Left renal cortex interstitium (tissue), 4 donors: ENCODE measurements around the gene FBXO47. TPM values are rescaled to one million over a fixed set of nuclear protein-coding genes. Genes with fewer than 3 reads are reported as not detected.

Experiments used
- DNase-seq, 4 donors: peaks; one replicate each; pipeline ENCODE4 v3.0.0-alpha.2; 2013; ENCODE audit warnings: low read depth in 4 of 4, low spot score in 2 of 4, missing footprints in 1 of 4
- polyA plus RNA-seq, 4 donors: library from polyadenylated mRNA; unstranded; fragments of 120-200 nt; gene quantifications; one replicate each; pipeline ENCODE4 v1.2.1, GENCODE V29; 2013; ENCODE audit not compliant: insufficient read length in 4 of 4

The FBXO47 gene
- polyA plus RNA-seq, 4 donors: not detected

DNA sequence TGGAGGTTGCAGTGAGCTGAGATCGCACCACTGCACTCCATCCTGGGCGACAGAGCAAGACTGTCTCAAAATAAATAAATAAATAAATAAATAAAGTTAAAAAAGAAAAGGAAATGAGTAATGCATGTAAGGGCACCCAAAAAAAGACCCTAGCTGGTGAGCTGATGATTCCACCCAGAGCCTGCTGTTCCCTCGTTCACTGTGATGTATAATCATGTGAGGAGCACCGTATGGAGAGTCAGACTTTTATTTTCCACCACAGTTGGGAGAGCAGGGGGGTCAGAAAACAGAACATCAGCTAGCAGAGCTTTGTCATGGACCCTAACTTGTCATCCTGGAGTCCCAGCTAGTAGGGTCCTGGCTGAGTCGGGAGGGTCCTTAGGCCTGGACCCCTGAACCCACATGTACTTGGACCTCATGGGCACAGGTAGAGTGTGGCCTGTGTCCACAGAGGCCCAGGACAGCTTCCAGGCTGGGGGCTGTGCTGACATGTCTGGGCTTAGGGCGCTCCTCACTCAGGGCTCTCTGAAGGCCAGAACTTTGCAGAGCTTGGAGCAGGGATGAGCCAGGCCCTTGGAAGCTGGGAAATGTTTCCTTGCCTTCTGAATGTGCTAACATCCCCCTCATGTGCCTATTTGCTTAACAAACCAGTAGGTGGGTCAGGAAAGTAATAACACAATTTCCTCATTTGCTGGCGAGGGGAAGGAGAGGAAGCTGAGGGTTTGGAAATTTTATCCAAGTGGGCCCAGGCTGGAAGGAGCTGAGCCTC is 60.6 kb downstream of the FBXO47 start:
- DNase-seq: no peak

- DNase-seq: no peak
Observed at GRCh38 chr17:38905375-38905774, 61.8 kb downstream of the FBXO47 start.

DNA sequence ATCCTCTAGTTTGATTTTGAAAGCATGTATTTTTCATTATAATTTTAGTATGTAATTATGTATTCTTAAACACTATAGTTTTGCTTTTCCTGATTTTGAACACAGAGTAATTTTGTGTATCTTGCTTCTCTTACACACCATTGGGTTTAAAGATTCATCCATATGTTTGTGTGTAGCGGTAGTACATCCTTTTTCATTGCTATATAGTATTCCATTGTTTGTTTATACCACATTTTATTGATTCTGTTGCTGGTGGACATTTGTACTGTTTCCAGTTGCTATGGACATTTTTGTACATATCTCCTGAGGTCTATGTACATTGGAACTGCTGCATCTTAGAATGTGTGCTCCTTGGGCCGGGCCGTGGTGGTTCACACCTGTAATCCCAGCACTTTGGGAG is 62.3 kb downstream of the FBXO47 start:
- no peak for DNase-seq

- no peak for DNase-seq
Observed at GRCh38 chr17:38903404-38903803, 63.8 kb downstream of the FBXO47 start.

- DNase-seq: no peak
Observed at GRCh38 chr17:38900978-38901656, 66.1 kb downstream of the FBXO47 start.

- no peak for DNase-seq
Observed at GRCh38 chr17:38899421-38899820, 67.8 kb downstream of the FBXO47 start.

DNA sequence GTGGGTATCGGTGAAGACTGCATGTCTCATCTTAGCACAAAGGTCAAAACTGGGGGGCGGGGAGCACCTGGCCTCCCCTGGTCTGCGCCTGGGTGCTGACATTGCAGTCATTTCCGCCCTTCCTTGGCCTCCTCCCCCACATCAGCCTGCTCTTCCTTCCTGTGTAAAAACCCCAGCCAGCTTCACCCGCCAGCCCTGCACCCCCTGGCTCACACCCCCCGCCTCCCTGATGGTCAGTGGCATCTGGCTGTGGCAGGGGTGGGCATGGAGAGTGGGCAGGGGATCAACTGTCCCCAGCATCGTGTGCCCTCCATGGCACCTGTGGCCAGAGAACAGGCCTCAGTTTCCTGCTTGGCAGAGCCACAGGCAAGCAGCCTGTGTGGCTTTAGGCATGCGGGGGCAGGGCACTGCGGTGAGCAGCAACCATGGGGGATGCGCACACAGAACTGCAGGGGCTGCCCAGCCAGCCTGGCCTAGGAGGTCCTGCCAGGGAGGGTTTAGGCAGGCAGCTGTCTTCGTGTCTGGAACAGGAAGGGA is 68.3 kb downstream of the FBXO47 start:
- no peak for DNase-seq

DNA sequence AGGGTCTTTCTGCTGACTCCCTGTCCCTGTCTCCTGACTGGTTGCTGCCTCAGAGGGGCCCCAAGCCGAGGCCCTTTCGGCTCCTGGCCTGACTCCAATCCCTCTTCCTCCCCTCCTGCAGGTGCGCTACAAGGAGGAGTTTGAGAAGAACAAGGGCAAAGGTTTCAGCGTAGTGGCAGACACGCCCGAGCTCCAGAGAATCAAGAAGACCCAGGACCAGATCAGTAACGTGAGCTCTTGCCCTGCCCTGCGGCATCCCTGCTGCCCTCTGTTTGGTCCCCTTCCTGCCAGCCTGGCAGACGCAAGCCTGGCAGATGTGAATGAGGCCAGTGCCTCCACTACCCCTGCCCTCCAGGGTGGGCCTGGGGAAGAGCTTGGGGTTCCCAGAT is 68.9 kb downstream of the FBXO47 start:
- DNase-seq: no peak

DNA sequence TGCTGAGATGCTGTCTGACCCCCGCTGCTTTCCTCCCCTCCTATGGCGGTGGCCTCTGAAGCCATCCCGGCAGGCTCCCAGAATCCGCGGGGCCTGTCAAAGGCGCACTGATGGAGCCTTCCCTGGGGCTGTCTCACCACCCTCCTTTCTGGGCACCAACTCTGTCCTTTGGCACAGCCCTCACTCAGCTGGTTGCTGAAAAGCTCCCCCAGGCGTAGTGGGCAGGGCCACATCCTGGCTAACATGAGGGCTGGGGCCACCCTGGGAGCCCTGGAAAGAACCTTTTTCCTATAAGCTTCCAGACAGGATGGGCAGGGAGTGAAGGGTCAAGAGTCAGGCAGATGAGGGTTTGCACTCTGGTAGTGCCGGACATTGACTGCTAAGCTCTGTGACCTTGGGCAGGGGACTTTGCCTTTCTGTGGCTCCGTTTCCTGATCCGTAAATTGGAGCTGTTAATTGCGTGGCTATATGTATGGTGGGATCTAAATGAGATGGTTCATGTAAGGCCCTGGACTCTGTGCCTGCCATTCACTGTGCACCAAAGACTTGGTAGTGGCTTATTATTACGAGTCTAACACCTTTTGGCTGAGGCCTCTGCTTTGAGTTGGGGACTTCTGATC is 69.4 kb downstream of the FBXO47 start:
- DNase-seq: no peak

DNA sequence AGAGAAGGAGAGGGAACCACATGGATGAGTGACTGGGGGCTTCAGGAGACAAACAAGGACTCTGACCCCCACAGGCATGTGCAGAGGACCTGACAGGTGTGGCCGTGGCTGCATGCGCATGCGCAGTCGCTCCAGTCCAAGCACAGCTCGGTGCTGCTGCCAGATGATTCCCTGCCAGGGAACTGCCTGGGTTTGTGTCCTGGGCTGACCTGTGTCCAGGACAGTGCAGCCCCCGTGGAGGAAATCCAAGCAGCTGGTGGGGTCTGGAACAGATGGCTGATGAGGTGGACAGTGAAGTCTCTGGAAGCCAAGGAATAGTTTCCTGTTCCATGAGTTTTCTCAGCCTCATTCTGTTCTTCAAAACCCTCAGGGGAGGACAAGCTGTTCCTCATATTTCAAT is 70.0 kb downstream of the FBXO47 start:
- DNase-seq: no peak

DNA sequence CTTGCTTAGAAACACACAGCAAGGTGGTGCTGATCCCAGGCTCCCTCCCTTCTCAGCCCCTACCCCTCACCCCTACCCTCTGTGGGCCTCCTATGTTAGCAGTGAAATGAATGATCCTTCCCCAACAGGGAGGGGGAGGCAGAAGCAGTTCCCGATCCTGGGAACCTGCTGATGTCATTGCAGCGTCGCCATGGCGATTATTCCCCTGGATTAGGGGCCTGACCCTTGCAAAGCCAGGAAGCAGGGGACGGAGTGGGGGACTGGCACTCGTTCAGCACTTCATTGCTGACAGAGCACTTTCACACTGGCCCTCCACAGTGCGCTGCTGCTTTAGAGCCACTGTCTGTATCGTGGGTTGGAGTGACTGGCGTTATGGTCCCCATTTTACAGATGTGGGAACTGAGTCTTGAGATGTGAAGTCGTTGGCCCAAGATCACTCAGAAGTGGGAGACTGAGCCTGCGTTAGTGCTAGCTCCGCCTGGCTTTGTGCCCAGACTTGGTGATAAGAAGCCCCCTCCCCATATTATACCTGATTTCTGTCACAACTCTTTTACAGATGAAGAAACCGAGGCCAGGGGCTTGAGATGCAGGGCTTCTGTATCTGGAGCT is 70.8 kb downstream of the FBXO47 start:
- DNase-seq: no peak

GRCh38 chr17:38894276-38894675 is 72.9 kb downstream of the FBXO47 start:
- DNase-seq: no peak

DNA sequence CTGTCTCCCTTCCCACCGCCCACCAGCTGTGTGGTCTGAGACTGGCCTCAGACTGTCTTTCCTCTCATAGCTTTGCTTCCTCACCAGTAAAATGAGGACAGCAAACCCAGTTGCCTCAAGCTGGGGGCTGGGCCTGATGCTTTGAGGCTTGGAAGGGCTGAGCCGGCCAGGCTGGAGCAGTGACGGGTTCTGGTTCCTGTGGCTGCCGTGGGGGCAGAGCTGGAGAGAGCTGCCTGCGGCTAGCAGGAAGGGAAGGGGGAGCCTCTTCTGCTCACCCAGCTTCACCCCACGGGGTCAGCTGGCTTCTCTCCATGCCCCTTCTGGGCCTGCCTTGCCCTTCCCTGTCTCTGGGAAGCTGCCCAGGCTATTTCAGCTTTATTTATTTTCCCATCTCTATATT is 73.6 kb downstream of the FBXO47 start:
- no peak for DNase-seq

DNA sequence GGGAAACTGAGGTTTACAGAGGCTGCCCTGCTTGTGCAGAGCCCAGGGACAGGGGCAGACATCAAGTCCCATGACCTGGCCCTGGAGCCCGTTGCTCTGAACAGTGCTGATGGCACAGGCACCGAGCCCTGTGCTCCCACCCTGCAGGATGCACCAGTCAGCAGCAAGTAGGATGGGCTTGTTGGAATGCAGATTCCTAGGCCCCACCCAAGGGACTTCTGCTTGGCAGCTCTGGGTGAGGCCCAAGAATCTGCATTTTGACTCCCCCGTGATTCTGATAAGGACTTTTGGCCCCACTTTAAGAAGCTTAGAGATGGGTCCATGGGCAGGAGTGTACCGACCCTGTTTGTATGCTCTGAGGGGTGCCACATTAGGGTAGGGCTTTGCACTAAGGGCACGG is 74.1 kb downstream of the FBXO47 start:
- no peak for DNase-seq

DNA sequence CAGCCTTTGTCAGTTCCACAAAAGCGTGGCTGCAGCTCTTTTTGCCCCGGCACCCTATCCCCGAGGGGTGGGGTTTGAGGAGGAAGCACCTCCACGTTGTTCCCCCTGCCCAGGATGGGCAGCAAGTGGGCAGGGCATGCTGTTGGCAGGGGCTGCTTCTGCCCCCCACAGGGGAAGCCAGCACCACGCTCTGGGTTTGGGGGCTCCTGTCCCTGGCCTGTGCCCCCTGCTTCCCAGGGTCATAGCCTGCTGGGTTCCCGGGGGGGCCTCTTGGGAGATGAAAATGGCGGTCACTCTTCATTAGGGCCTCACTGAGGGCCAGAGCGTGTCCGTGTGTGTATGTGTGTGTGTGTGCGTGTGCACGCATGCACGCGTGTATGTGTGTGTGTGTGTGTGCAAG is 74.6 kb downstream of the FBXO47 start:
- DNase-seq: no peak

- DNase-seq: no peak
Observed at GRCh38 chr17:38892083-38892482, 75.1 kb downstream of the FBXO47 start.

DNA sequence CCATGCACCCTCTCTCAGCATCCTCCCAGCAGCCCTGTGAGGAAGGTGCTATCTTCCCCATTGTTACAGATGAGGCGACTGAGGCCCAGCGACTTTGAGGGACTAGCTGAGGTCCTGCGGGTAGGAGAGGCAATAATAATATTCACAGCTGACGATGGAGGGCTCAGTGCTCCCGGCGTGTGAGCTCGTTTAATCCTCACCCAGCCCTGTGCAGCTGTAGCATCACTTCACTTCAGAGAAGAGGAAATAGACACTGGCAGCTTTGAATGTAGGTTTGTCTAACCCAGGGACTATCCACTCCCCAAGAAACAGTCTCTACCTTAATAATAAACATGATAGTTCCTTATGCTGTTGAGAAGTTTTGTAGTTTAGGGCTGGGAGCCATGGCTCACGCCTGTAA is 75.8 kb downstream of the FBXO47 start:
- DNase-seq: no peak

DNA sequence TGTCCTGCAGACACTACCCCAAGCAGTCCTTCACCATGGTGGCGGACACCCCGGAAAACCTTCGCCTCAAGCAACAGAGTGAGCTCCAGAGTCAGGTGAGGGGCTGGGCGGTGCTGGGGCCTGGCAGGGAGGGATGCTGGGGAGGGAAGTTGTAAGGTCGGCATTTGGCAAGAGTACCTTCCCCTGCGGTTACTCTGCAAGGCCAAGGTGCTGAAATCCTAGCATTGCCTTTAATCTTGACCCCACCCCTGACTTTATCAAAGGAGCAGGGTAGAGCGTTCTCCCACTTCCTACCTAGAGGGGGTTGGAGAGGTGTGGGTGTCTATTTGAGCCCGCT is 76.8 kb downstream of the FBXO47 start:
- no peak for DNase-seq

DNA sequence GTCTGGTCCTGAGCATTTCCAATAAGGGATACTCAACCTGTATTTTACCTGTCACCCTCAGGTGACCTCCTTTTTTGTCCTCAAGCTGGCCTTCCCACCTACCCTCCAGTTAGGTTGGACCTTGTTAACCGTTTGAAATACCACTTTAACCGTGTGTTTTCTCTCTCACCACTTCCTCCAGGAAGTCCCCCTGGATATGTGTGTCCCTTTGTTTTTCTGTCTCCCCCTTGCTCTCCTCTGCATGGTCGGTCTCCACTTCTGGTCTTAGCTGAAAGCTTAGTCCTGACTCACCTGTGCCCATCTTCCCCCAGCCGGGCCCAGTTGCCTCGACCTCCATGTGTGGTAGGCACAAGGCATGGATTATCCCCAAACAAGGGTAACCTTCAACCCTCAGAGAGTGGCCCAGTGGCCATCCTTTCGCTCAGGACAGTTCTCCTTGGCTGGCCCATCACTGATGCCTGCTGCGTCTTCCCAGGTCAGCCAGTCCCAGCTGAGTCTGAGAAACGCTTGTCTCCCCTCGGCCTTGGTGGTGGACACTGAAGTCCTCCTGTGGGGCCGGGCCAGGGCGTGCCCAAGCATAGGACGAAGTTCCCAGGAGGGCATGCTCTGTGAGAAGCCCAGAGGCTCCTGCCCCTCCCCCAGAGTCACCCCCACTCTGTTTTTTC is 77.3 kb downstream of the FBXO47 start:
- no peak for DNase-seq

GRCh38 chr17:38888842-38889241 is 78.4 kb downstream of the FBXO47 start:
- no peak for DNase-seq

GRCh38 chr17:38886643-38887010 is 80.6 kb downstream of the FBXO47 start:
- no peak for DNase-seq
